ENCODE results near the gene GPA33.

Gene GPA33

DNA sequence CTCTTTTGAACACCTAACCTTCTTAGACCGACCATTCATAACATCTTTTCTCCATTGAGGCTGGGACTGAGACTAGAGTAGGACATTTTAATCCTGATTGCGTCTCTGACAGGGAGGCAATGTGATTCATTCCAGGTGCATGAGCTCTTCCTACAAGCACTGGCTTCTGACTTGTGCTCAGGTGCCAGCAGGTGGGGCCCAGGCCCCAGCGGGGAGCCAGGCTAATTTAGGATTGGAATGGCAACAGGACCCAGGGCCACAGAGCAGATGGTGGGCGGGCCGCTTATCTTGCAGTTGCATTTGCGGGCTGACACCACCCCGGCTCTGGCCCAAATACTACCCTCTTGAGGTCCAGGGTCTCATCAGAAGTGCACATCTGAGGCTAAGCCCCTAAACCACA is 4.1 kb downstream of the GPA33 start:
- no peak for DNase-seq (ENCODE audit: low spot score)

GRCh38 chr1:167084757-167085156 is 5.4 kb downstream of the GPA33 start:
- no peak for DNase-seq (ENCODE audit: low spot score)

- DNase-seq (ENCODE audit: low spot score): no peak
Measured at GRCh38 chr1:167083871-167084270, 6.3 kb downstream of the GPA33 start.

DNA sequence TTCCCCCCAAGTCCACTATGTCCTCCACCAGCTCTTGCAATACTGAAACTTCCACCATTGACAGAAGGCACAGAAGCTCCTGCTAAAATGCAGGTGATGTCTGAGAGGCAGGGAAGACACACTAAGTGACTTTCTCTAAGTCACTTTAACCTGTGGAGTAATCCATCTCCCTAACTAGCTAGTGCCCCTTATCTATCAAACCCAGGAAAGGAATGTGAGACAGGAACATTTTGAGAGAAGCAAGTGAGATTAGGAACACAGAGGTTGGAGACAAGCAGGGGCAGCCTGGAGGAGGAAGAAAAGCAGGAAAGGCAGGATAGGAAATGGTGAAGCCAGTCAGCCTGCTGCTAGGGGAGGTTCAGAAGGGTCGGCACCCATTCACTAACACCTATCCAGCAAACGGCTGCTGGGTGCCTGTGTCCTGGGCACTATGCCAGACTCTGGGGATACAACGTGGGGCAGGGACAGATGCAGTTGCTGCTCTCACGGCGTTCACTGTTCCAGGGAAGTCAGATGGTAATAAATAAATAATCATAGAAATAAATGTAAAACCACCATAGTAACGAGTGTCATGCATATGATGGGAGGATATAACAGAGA is 7.0 kb downstream of the GPA33 start:
- DNase-seq (ENCODE audit: low spot score): no peak

- DNase-seq (ENCODE audit: low spot score): peak; percentile 61
Measured at GRCh38 chr1:167082511-167083027, 7.6 kb downstream of the GPA33 start.

DNA sequence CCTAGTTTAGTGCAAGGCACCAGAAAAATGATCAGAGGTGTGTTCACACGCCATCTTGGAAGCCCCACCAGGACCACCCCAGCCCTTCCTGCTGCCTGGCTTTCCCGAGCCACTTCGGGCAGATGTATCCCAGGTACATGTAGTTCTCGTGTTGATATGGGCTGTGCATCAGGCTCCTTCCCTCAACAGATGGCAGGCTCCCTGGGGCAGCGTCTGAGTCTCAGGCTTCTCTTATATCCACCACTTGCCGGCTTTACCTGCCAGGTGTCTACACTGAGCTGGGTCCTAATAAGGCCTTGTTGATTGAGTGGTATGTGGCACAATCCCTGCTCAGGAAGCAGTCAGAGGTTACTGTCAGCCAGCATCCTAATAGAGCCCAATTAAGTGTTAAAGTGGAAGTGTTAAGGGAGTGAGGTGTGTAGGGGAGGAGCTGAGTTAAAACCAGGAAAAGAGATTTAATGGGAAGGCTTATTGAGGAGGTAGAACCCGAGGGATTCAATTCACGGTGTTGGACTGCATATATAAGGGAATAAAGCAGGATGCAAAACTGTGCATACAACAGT is 8.5 kb downstream of the GPA33 start:
- DNase-seq (ENCODE audit: low spot score): no peak

GRCh38 chr1:167077868-167078210 is 12.3 kb downstream of the GPA33 start:
- DNase-seq (ENCODE audit: low spot score): no peak

- DNase-seq (ENCODE audit: low spot score): no peak
Measured at GRCh38 chr1:167077128-167077867, 12.9 kb downstream of the GPA33 start.

DNA sequence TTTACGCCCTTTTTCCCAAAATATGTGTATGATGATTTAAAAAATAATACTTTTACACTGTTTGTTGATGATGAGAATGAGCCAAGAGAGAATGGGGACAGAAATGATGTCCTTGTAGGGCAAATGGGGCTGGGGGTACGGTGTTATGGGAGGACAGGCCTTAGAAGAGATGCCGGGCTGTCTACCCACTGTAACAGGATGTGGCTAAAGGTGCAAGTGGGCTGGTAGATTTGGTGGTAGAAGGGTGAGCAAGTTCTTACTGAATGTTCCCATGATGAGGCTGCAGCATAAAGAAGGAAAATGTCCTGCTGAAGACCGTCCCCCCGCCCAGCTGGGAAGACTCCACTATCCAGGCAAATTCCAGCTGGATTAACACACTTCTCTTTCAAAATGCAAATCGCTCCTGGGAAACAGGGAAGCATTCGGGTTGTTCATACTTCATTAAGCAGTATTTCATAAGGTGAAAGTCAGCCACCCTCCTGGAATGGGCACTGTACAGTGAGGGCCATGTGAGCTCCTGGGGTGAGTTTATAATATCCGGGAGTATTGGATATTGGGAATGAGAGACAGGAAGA is 14.0 kb downstream of the GPA33 start:
- DNase-seq (ENCODE audit: low spot score): no peak

DNA sequence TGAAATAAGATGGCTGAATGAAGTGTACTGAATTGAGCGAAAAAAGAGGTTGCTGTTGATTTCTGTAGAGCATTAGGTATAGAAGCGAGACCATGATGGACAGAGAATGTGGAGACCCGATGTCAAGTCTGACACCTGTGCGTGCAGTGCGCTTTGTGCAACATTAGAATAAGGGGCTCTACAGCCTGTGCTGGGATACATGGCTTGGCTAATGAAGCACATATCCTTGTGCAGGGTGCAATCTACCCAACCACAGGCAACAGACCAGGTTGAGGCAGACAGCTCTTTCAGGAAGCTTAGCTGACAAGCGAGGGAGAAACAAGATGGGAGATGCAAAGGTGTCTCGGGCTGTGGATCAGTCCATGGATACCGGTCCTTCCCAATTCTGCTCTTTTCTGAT is 18.9 kb downstream of the GPA33 start:
- no peak for DNase-seq (ENCODE audit: low spot score)

GRCh38 chr1:167068761-167069160 is 21.4 kb downstream of the GPA33 start:
- no peak for DNase-seq (ENCODE audit: low spot score)

DNA sequence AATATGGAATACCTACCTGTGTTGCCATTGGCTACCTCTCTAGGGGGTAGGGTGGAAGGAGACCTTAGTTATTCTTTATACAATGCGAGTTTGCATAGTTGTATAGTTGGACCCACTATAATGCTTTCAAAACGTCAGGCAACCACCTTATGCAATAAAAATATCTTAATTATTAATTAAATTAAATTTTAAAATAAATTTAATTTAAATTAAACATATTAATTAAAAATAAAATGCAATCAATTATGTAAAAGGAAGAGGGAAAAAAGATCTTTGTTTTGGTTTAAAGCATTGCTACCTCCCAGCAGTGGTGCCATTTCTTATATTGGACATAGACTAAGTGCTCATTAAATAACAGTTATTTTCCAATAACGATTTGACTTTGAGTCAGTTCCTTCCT is 22.3 kb downstream of the GPA33 start:
- DNase-seq (ENCODE audit: low spot score): no peak

GRCh38 chr1:167066333-167067122 is 23.6 kb downstream of the GPA33 start:
- DNase-seq (ENCODE audit: low spot score): peak; percentile 75

GRCh38 chr1:167065471-167065870 is 24.7 kb downstream of the GPA33 start:
- no peak for DNase-seq (ENCODE audit: low spot score)

- no peak for DNase-seq (ENCODE audit: low spot score)
Measured at GRCh38 chr1:167064621-167065020, 25.6 kb downstream of the GPA33 start.

DNA sequence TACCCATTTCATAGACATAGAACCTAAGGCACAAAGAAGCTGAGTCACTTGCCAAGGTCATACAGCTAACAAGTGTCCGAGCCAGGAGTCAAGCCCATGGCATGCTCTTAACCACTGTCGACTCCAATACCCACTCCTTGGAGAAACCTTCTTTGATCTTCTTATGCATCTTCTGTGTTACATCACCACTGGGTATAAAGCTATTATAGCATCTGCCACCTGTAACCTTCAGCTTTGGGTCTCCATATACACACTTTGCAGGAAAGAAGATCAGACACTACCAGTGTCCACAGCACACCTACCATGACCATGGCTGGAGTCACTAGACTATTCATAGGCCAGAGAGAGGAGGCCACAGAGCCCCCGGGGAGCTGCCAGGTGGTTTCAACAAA is 29.1 kb downstream of the GPA33 start:
- DNase-seq (ENCODE audit: low spot score): no peak

- no peak for DNase-seq (ENCODE audit: low spot score)
Measured at GRCh38 chr1:167060141-167061072, 29.8 kb downstream of the GPA33 start.

- DNase-seq (ENCODE audit: low spot score): no peak
Measured at GRCh38 chr1:167059809-167060107, 30.4 kb downstream of the GPA33 start.

- DNase-seq (ENCODE audit: low spot score): peak; percentile 57
Measured at GRCh38 chr1:167059045-167059808, 30.9 kb downstream of the GPA33 start.

DNA sequence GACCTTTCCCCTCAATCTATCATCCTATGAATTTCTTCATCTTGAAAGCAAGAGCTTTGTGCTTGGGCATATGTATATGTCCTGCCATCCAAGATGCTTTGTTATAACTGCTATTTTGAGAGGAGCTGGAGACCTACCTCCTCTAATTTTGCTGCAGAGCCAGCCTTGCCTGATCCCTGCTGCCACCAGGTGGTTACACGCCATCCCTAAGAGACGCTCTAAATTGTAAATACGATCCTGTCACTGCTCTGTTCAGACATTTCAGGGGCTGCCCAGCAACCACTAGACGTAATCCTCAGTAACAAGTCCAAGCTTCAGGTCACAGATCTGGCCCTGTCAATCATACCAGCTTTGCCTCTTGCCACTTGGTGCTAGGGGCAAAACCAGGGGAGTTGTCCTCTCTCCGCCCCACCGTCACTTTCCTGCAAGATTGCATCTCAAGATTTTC is 32.9 kb downstream of the GPA33 start:
- peak; percentile 41 for DNase-seq (ENCODE audit: low spot score)
